Panc1 (cell line): ENCODE data around the gene CLMN. TPM values are rescaled to one million over a fixed set of nuclear protein-coding genes. Genes with fewer than 3 reads are reported as not detected.

Experiments used
- ATAC-seq: fragments of 200-7000 bp; cut with Tn5 transposase; 2 replicates; pipeline ENCODE4 v1.9.1; 2020; ENCODE audit warnings: mild to moderate bottlenecking, moderate library complexity
- BruUV-seq: library from RNA; stranded (reverse); fragments of 400-500 nt; replicated peaks from 2 replicates; lab custom pipeline; 2021; lab: Mats Ljungman, UMichigan
- CTCF ChIA-PET: fragments of 300-600 bp; sonication (Branson Sonifier 250); formaldehyde crosslinking; loops from one replicate; lab custom pipeline; 2022; ENCODE audit warnings: antibody characterized with exemption; lab: Charles Lee
- POLR2A ChIA-PET: fragments of 300-600 bp; sonication (Branson Sonifier 250); formaldehyde crosslinking; loops from one replicate; lab custom pipeline; 2022; ENCODE audit warnings: antibody characterized with exemption; lab: Charles Lee
- DNase-seq: peaks from one replicate; pipeline ENCODE4 v3.0.0-alpha.2; 2010; ENCODE audit warnings: low read depth, low spot score
- H3K27ac ChIP-seq: 2 replicates; pipeline ENCODE4 v1.5.1; 2011; ENCODE audit warnings: mild to moderate bottlenecking, low read length, inconsistent platforms
- H3K27me3 ChIP-seq: fragments of 200-500 bp; sonication (Bioruptor generic); 2 replicates; pipeline ENCODE4 v1.6.0; 2014; ENCODE audit warnings: low read length, inconsistent platforms; ENCODE audit not compliant: control insufficient read depth, insufficient read depth
- H3K36me3 ChIP-seq: fragments of 200-500 bp; sonication (Bioruptor generic); 2 replicates; pipeline ENCODE4 v1.5.1; 2014; ENCODE audit warnings: inconsistent platforms, mild to moderate bottlenecking, low read length, moderate library complexity; ENCODE audit not compliant: control insufficient read depth, insufficient read depth
- H3K4me1 ChIP-seq: 2 replicates; pipeline ENCODE4 v1.5.1; 2011; ENCODE audit warnings: inconsistent platforms, mild to moderate bottlenecking, low read length, moderate library complexity; ENCODE audit not compliant: control insufficient read depth, insufficient read depth
- H3K4me3 ChIP-seq, 2 experiments: 2 replicates each; pipeline ENCODE4 v1.5.1; 2011 to 2012; ENCODE audit warnings: low read depth in 2 of 2, low read length in 2 of 2, mild to moderate bottlenecking in 2 of 2, inconsistent platforms in 1 of 2, moderate library complexity in 1 of 2
- H3K9me3 ChIP-seq: fragments of 200-500 bp; sonication (Bioruptor generic); 2 replicates; pipeline ENCODE4 v1.5.1; 2014; ENCODE audit warnings: low read depth, mild to moderate bottlenecking, inconsistent platforms, low read length, moderate library complexity; ENCODE audit not compliant: control insufficient read depth, insufficient read depth
- CTCF ChIP-seq: fragments of 450-650 bp; IDR thresholded peaks from 2 replicates; pipeline ENCODE4 v1.5.1; 2017; ENCODE audit warnings: mild to moderate bottlenecking
- POLR2AphosphoS5 ChIP-seq: IDR thresholded peaks from 2 replicates; pipeline ENCODE4 v1.6.1; 2012; ENCODE audit warnings: mild to moderate bottlenecking, low read depth, low read length, moderate library complexity
- REST ChIP-seq, 2 experiments: IDR thresholded peaks; 2 replicates each; pipeline ENCODE4 v1.6.1; 2011 to 2012; ENCODE audit warnings: low read depth in 2 of 2, control low read depth in 1 of 2, low read length in 1 of 2, mild to moderate bottlenecking in 1 of 2, moderate library complexity in 1 of 2; ENCODE audit not compliant: insufficient read depth in 1 of 2
- SIN3A ChIP-seq: IDR thresholded peaks from 2 replicates; pipeline ENCODE4 v1.6.1; 2012; ENCODE audit warnings: low read depth, mild to moderate bottlenecking, low read length, moderate library complexity, borderline replicate concordance; ENCODE audit not compliant: insufficient read depth
- TCF7L2 ChIP-seq: IDR thresholded peaks from 2 replicates; pipeline ENCODE4 v1.6.1; 2011; ENCODE audit warnings: mild to moderate bottlenecking, low read depth, low read length, inconsistent platforms
- in situ Hi-C: cut with HindIII; loops from 2 replicates; pipeline ENCODE4 v1.10.0; 2016; ENCODE audit warnings: low sequenced_read_pairs, low pct_unique_long_range_greater_than_20kb
- intact Hi-C: fragments of 100-400 bp; cut with micrococcal nuclease; formaldehyde crosslinking; loops from one replicate; pipeline ENCODE4 v1.10.0; 2022; ENCODE audit not compliant: unreplicated experiment
- total RNA-seq: library from RNA; stranded (reverse); gene quantifications from one replicate; pipeline ENCODE4 v1.2.1, GENCODE V29; 2021; ENCODE audit not compliant: unreplicated experiment

Gene CLMN
- total RNA-seq, 1 experiment from 2014 or later: 34.9 TPM

- TF ChIP-seq CTCF: no peak
- no peak for TF ChIP-seq SIN3A
- TF ChIP-seq POLR2AphosphoS5: no peak
- TF ChIP-seq TCF7L2: no peak
- Histone ChIP-seq H3K36me3 (no peaks in the 10 kb centered on the region), H3K27me3 (no peaks in the 10 kb centered on the region), H3K27ac (no peak overlapping the region), H3K9me3 (no peaks in the 10 kb centered on the region), H3K4me1 (peaks cover 12% of the 10 kb centered on the region), H3K4me3 (no peak overlapping the region)
- DNase-seq: no peak
- no peak for ATAC-seq
- BruUV-seq: no TSS peak
- ChIA-PET CTCF (no interaction called here), POLR2A (no interaction called here)
- intact Hi-C loops: no loop called here
- in situ Hi-C loops: no loop called here
Observed at GRCh38 chr14:95287176-95287754, 32.4 kb downstream of the CLMN start.

- H3K9me3 ChIP-seq: no peaks in the 10 kb centered on the region
- H3K4me3 ChIP-seq: no peak overlapping the region
- TF ChIP-seq SIN3A: no peak
- no peak for TF ChIP-seq TCF7L2
- TF ChIP-seq POLR2AphosphoS5: no peak
- no peak for TF ChIP-seq REST (IDR thresholded peaks at IDR 0.05; ENCODE audit: insufficient read depth in 1 of 2, low read depth in 2 of 2, low read length in 1 of 2)
- no peak for TF ChIP-seq CTCF
- no peak for DNase-seq
- ChIA-PET POLR2A (no interaction called here), CTCF (no interaction called here)
- intact Hi-C loops: no loop called here
- no peaks in the 10 kb centered on the region for H3K36me3 ChIP-seq
- no peak overlapping the region for H3K27ac ChIP-seq
- no peaks in the 10 kb centered on the region for H3K27me3 ChIP-seq
- BruUV-seq: no TSS peak
- ATAC-seq: no peak
- in situ Hi-C loops: no loop called here
- H3K4me1 ChIP-seq: peaks cover 8% of the 10 kb centered on the region
Observed at GRCh38 chr14:95286645-95287044, 33.1 kb downstream of the CLMN start.
